Astrocyte of the cerebellum (primary cell): Measurements from ENCODE around the gene EBF3.
A peak's percentile ranks its signal among the peaks of the same experiment; 100 is the strongest.

Source experiments
- DNase-seq: peaks from one replicate; pipeline ENCODE4 v3.0.0-alpha.2; 2011; ENCODE audit warnings: low read depth
- H3K4me3 ChIP-seq: 2 replicates; pipeline ENCODE4 v1.5.1; 2011; ENCODE audit warnings: mild to moderate bottlenecking, low read depth, low read length, moderate library complexity
- in situ Hi-C: cut with HindIII; loops from 2 replicates; pipeline ENCODE4 v1.10.0; 2017; ENCODE audit warnings: low sequenced_read_pairs
- TF ChIP-seq, protein P1 (sequence below): IDR thresholded peaks from 2 replicates; pipeline ENCODE4 v1.5.1; 2012; ENCODE audit warnings: low read length, low read depth, moderate library complexity, mild to moderate bottlenecking; ENCODE audit errors: missing control alignments

The EBF3 gene

DNA sequence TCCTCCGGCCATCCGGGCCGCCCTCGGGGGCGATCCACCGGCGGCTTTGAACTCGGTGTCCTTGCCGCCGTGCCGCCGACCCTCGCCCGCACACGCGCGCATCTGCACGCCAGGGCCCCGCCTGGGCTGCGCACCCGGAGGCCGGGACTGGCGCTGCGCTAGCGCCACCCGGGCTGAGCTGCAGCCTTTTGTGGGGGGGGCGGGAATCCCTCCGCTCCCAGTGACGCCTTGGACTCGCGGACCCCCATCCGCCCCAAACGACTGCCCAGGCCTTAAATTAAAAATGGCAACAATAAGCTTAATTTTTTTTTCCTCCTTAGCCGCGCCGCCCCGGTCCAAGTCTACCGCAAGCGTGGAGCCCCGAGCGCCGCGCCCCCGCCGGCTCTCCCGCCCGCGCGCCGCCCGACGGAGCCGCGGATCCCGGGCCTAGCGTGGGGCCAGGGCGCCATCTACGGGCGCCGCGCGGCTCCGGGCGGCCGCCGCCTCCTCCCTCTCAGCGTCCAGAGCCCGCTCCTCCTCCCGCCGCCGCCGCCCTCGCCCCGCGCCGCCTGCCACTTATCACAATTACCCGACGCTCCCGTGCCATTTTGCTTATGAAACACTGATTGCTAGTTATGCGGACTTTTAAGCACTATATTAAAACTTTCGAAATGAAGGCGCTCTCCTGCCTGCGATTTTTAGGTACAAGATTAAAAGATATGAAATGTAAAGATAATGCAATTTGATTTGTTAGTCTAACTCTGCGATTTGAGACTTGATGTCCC, 7.5 kb upstream of the EBF3 start:
- peak overlapping the region; percentile 15 for H3K4me3 ChIP-seq
- TF ChIP-seq, protein P1, sequence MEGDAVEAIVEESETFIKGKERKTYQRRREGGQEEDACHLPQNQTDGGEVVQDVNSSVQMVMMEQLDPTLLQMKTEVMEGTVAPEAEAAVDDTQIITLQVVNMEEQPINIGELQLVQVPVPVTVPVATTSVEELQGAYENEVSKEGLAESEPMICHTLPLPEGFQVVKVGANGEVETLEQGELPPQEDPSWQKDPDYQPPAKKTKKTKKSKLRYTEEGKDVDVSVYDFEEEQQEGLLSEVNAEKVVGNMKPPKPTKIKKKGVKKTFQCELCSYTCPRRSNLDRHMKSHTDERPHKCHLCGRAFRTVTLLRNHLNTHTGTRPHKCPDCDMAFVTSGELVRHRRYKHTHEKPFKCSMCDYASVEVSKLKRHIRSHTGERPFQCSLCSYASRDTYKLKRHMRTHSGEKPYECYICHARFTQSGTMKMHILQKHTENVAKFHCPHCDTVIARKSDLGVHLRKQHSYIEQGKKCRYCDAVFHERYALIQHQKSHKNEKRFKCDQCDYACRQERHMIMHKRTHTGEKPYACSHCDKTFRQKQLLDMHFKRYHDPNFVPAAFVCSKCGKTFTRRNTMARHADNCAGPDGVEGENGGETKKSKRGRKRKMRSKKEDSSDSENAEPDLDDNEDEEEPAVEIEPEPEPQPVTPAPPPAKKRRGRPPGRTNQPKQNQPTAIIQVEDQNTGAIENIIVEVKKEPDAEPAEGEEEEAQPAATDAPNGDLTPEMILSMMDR = peak; percentile 12
- in situ Hi-C loops = no loop called here
- no peak for DNase-seq

DNA sequence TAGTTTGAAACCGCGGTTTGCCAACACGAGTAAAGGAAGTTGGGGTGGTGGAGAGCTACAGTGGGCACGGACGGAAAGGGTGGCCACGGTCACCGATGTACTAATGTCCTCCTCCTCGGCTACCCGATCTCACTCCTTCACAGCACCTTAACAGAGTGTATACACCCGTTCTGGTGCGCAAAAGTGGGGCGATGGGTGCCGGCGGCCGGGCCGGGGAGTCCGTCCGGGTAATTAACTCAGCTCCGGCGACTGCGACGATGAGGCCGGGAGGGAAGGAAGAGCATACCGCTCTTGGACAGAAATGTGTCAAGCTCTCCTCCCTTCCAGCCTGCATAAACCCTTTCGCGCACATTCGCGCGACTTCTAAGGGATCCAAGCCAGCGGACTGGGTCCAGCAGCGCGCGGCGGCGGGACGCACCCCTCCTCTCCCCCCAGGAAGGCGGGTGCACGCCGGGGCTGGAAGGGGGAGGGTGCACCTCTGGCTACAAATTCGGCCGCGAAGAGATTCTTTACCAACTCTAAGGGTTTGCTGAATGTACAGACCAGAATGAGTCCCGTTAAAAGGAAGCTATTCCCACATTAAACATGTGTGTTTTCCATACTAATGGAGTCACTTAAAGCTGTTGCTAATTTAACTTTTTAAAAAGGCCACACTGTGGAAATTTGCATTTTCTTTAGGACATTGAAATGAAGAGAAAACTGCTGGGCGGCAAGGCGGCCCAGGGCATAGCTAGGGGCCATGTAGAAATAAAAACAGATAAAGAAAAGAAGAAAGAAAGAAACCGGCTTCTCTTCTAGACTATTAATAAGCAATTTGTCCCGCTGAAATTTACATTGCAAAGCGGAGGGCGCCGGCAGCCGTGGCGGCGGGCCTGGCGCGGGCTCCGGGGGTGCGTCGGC, 6.6 kb upstream of the EBF3 start:
- in situ Hi-C loops = no loop called here
- no peak overlapping the region for H3K4me3 ChIP-seq
- TF ChIP-seq, protein P1 = no peak
- no peak for DNase-seq

DNA sequence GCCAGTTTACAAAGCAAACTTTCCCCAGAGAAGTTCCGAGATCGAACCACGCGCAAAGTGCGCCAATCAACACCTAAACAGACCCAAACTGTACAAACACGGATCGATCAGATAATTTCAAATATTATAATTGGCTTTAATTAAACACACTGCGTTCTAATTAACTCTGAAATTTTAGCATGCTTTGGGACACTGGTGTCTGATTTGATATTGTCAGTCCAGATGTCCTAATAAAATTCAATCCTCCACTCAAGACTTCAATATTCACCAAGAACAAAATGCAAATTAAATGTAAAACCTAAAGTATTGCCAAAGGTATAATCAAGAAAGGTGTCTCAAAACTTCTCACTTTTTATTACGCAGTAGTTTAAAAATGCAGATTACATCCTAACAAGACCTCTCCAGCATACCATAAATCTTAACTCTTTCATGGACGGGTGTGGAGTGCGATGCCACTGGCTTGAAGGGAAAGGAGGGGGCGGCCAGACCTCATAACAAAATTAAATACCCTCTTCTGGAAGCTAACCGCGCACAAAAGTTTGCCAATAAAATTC, 5.9 kb upstream of the EBF3 start:
- no peak overlapping the region for H3K4me3 ChIP-seq
- DNase-seq = no peak
- in situ Hi-C loops = no loop called here
- TF ChIP-seq, protein P1 = no peak

DNA sequence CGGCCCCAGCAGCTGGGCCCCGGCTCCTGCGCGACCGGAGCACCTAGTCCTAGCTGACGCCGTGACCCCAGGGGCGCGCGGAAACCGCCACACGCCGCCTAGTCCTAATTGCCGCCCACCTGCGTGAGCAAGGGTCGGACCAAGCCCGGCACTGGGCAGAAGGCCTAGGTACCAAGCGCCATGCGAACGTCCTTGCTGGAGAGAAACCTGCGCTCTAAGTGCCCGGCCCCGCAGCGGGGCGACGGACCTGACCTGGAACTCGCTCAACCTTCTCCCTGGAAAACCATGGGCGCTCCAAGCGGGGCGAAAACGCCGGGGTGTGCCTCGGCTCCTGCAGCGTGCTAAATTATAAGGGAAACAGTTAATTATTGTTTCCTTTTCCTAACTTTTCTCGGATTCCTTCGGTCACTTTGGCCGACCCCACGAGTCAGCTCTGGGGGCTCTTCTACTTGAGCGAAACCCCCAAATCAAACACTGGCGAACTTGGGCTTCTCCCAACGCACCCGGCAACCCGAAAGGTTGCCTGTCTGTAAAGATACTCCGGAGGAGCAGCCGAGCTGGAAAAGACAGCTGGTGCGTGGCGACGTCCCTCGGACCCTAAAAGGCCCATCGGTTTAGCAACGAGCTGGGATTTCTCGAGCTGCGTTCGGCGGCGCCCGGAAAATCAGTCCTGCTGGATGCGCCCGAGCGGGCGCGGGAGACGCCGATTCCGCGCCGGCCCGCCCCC, 5.3 kb upstream of the EBF3 start:
- in situ Hi-C loops = no loop called here
- TF ChIP-seq, protein P1 = no peak
- no peak for DNase-seq
- H3K4me3 ChIP-seq = no peak overlapping the region

DNA sequence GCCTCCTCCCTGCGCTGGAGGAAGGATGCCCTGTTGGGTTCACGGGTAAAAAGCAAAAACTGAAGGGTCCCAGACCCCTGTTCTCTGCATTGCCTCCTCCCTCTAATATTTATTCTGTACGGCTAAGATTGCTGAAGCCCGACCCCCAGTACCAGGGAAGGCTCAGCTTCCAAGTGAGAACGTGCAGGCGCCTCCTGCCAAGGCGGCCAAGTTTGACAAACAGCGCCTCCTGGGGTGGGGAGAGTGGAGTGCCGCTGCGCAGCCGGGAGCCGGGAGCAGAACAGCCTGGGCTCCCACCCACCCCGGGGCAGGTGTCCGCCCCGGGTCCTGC, 4.7 kb upstream of the EBF3 start:
- no peak for DNase-seq
- no peak overlapping the region for H3K4me3 ChIP-seq
- TF ChIP-seq, protein P1 = peak; percentile 43
- in situ Hi-C loops = no loop called here
